ENCODE data around the gene LUM.

The LUM gene

GRCh38 chr12:91119089-91119488, 7.8 kb upstream of the LUM start:
- no peak overlapping the region for H3K4me3 ChIP-seq (ENCODE audit: low read length)
- H3K4me2 ChIP-seq (ENCODE audit: low read length), result no peak overlapping the region
- H3K79me2 ChIP-seq (ENCODE audit: control insufficient read depth, low read length), result no peaks in the 10 kb centered on the region
- H3K27ac ChIP-seq (ENCODE audit: low read depth, low read length), result no peak overlapping the region
- H3K27me3 ChIP-seq (ENCODE audit: control insufficient read depth, low read length), result no peaks in the 10 kb centered on the region
- H3F3A ChIP-seq (ENCODE audit: control insufficient read depth, insufficient read depth), result no peaks in the 10 kb centered on the region
- no peaks in the 10 kb centered on the region for H3K36me3 ChIP-seq (ENCODE audit: control insufficient read depth, low read length)
- no peaks in the 10 kb centered on the region for H3K9me3 ChIP-seq (ENCODE audit: control insufficient read depth, insufficient read depth, low read length)
- no peaks in the 10 kb centered on the region for H4K20me1 ChIP-seq (ENCODE audit: control insufficient read depth, insufficient read depth, low read depth, low read length)
- TF ChIP-seq EZH2phosphoT487 (IDR thresholded peaks at IDR 0.05; ENCODE audit: borderline replicate concordance, low read length) (no peak), CTCF (IDR thresholded peaks at IDR 0.05; ENCODE audit: low read depth, low read length, poor library complexity, severe bottlenecking) (no peak)
- H3K9me2 ChIP-seq (replicated peaks; ENCODE audit: control insufficient read depth, low read length), result no peaks in the 10 kb centered on the region
- no peaks in the 10 kb centered on the region for H3K4me1 ChIP-seq (ENCODE audit: control insufficient read depth, low read length)

GRCh38 chr12:91113621-91114020, 2.3 kb upstream of the LUM start:
- no peaks in the 10 kb centered on the region for H3K36me3 ChIP-seq (ENCODE audit: control insufficient read depth, low read length)
- H4K20me1 ChIP-seq (ENCODE audit: control insufficient read depth, insufficient read depth, low read depth, low read length), result no peaks in the 10 kb centered on the region
- no peaks in the 10 kb centered on the region for H3K4me1 ChIP-seq (ENCODE audit: control insufficient read depth, low read length)
- H3K27ac ChIP-seq (ENCODE audit: low read depth, low read length), result no peak overlapping the region
- no peaks in the 10 kb centered on the region for H3K27me3 ChIP-seq (ENCODE audit: control insufficient read depth, low read length)
- TF ChIP-seq CTCF (IDR thresholded peaks at IDR 0.05; ENCODE audit: low read depth, low read length, poor library complexity, severe bottlenecking), result no peak
- TF ChIP-seq EZH2phosphoT487 (IDR thresholded peaks at IDR 0.05; ENCODE audit: borderline replicate concordance, low read length), result no peak
- H3F3A ChIP-seq (ENCODE audit: control insufficient read depth, insufficient read depth), result no peaks in the 10 kb centered on the region
- no peak overlapping the region for H3K4me2 ChIP-seq (ENCODE audit: low read length)
- no peaks in the 10 kb centered on the region for H3K9me3 ChIP-seq (ENCODE audit: control insufficient read depth, insufficient read depth, low read length)
- H3K9me2 ChIP-seq (replicated peaks; ENCODE audit: control insufficient read depth, low read length), result no peaks in the 10 kb centered on the region
- H3K4me3 ChIP-seq (ENCODE audit: low read length), result no peak overlapping the region
- H3K79me2 ChIP-seq (ENCODE audit: control insufficient read depth, low read length), result no peaks in the 10 kb centered on the region

GRCh38 chr12:91110311-91110924, 876 bp downstream of the LUM start:
- Histone ChIP-seq H3F3A (ENCODE audit: control insufficient read depth, insufficient read depth) (no peaks in the 10 kb centered on the region), H3K4me1 (ENCODE audit: control insufficient read depth, low read length) (no peaks in the 10 kb centered on the region), H3K4me3 (ENCODE audit: low read length) (no peak overlapping the region), H3K36me3 (ENCODE audit: control insufficient read depth, low read length) (no peaks in the 10 kb centered on the region), H3K4me2 (ENCODE audit: low read length) (no peak overlapping the region), H3K27ac (ENCODE audit: low read depth, low read length) (no peak overlapping the region), H4K20me1 (ENCODE audit: control insufficient read depth, insufficient read depth, low read depth, low read length) (no peaks in the 10 kb centered on the region), H3K27me3 (ENCODE audit: control insufficient read depth, low read length) (no peaks in the 10 kb centered on the region), H3K9me2 (replicated peaks; ENCODE audit: control insufficient read depth, low read length) (no peaks in the 10 kb centered on the region), H3K79me2 (ENCODE audit: control insufficient read depth, low read length) (no peaks in the 10 kb centered on the region), H3K9me3 (ENCODE audit: control insufficient read depth, insufficient read depth, low read length) (no peaks in the 10 kb centered on the region)
- TF ChIP-seq CTCF (IDR thresholded peaks at IDR 0.05; ENCODE audit: low read depth, low read length, poor library complexity, severe bottlenecking) (no peak), EZH2phosphoT487 (IDR thresholded peaks at IDR 0.05; ENCODE audit: borderline replicate concordance, low read length) (no peak)

Data from DOHH2 (cell line).